H1 (cell line): ENCODE measurements around the gene YEATS2.

Source experiments
- EZH2 ChIP-seq: fragments of 200-600 bp; sonication (generic); IDR thresholded peaks from 2 replicates; pipeline ENCODE4 v1.7.1; 2012; ENCODE audit warnings: low read depth, mild to moderate bottlenecking, moderate library complexity, low read length, inconsistent platforms; ENCODE audit not compliant: severe bottlenecking
- PHF8 ChIP-seq: fragments of 200-600 bp; sonication (generic); conservative IDR thresholded peaks from 2 replicates; pipeline ENCODE4 v1.7.1; 2012; ENCODE audit warnings: low read depth, mild to moderate bottlenecking, inconsistent platforms, low read length, moderate library complexity
- POLR2AphosphoS5 ChIP-seq: IDR thresholded peaks from 2 replicates; pipeline ENCODE4 v1.6.1; 2011; ENCODE audit warnings: low read depth, low read length
- RBBP5 ChIP-seq: IDR thresholded peaks from 2 replicates; pipeline ENCODE4 v1.7.1; 2012; ENCODE audit warnings: low read depth, mild to moderate bottlenecking, inconsistent platforms, low read length, moderate library complexity, borderline replicate concordance
- SIN3A ChIP-seq, 2 experiments: IDR thresholded peaks in 1 of 2; conservative IDR thresholded peaks in 1 of 2; 2 replicates each; pipeline ENCODE4 v1.6.1; 2011 to 2012; ENCODE audit warnings: low read length in 2 of 2, improper control_type of control experiment in 1 of 2, low read depth in 1 of 2, mild to moderate bottlenecking in 1 of 2
- SP1 ChIP-seq: IDR thresholded peaks from 2 replicates; pipeline ENCODE4 v1.6.1; 2011; ENCODE audit warnings: low read depth, low read length
- TBP ChIP-seq: IDR thresholded peaks from 2 replicates; pipeline ENCODE4 v1.6.1; 2011; ENCODE audit warnings: low read depth, low read length, improper control_type of control experiment
- TF ChIP-seq, protein P1 (sequence below), 3 experiments: IDR thresholded peaks; 1 replicate in 2 of 3; 2 replicates in 1 of 3; pipeline versions ENCODE4 v1.5.1 to v1.6.1; 2011; ENCODE audit warnings: low read length in 3 of 3, mild to moderate bottlenecking in 3 of 3, inconsistent platforms in 2 of 3, low read depth in 1 of 3, moderate library complexity in 1 of 3; ENCODE audit not compliant: insufficient read depth in 1 of 3; ENCODE audit errors: control extremely low read depth in 1 of 3

DNA sequence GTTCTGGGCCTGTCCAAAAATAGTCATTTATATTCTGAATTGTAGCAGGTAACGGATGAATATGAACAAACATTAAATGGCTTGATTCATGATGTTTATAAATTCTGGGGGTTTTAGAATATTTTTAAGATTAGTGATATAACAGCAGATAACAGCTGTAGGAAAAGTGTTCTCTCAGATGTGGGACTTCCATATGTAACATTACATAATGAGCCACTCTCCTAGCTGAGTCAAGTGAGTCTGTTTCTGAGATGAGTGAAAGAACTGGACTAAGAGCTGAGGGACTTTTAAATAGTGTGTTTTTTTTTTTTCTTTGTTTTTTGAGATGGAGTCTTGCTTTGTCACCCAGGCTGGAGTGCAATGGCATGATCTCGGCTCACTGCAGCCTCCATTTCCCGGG, 13.9 kb downstream of the YEATS2 start:
- TF ChIP-seq POLR2AphosphoS5 (no peak), TBP (no peak), SIN3A (conservative IDR thresholded peaks at IDR 0.05 in 1 of 2, IDR thresholded peaks at IDR 0.05 in 1 of 2; ENCODE audit: low read depth in 1 of 2, low read length in 2 of 2) (no peak), PHF8 (no peak), EZH2 (no peak), SP1 (no peak), RBBP5 (no peak)
- TF ChIP-seq, protein P1, sequence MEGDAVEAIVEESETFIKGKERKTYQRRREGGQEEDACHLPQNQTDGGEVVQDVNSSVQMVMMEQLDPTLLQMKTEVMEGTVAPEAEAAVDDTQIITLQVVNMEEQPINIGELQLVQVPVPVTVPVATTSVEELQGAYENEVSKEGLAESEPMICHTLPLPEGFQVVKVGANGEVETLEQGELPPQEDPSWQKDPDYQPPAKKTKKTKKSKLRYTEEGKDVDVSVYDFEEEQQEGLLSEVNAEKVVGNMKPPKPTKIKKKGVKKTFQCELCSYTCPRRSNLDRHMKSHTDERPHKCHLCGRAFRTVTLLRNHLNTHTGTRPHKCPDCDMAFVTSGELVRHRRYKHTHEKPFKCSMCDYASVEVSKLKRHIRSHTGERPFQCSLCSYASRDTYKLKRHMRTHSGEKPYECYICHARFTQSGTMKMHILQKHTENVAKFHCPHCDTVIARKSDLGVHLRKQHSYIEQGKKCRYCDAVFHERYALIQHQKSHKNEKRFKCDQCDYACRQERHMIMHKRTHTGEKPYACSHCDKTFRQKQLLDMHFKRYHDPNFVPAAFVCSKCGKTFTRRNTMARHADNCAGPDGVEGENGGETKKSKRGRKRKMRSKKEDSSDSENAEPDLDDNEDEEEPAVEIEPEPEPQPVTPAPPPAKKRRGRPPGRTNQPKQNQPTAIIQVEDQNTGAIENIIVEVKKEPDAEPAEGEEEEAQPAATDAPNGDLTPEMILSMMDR (IDR thresholded peaks at IDR 0.05; ENCODE audit: control extremely low read depth in 1 of 3, insufficient read depth in 1 of 3, low read depth in 1 of 3, low read length in 3 of 3) = no peak
